SH-SY5Y (cell line): Measurements from ENCODE around the gene MYH6.

ENCODE experiments used
- GATA2 ChIP-seq: IDR thresholded peaks from 2 replicates; pipeline ENCODE4 v1.6.1; 2011; ENCODE audit warnings: mild to moderate bottlenecking, low read depth, low read length
- GATA3 ChIP-seq: IDR thresholded peaks from 2 replicates; pipeline ENCODE4 v1.6.1; 2011; ENCODE audit warnings: low read depth, mild to moderate bottlenecking, low read length, moderate library complexity

DNA sequence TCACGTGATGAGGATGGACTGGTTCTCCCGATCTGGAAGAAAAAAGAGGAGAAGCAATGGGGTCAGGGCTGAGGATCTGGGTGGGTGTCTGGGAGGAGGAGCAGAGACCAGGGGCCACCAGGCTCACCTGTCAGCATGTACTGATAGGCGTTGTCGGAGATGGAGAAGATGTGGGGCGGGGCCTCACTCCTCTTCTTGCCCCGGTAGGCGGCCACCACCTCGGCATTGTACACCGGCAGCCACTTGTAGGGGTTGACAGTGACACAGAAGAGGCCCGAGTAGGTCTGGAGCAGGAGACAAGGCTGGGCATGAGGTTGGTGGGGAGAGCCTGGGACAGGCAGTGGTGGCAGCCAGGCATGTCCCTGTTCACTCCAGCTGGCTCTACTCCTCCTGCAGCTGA lies 3.0 kb downstream of the MYH6 start:
- TF ChIP-seq GATA3 (no peak), GATA2 (no peak)
